ENCODE data around the gene CTBP2.

CTBP2 gene

DNA sequence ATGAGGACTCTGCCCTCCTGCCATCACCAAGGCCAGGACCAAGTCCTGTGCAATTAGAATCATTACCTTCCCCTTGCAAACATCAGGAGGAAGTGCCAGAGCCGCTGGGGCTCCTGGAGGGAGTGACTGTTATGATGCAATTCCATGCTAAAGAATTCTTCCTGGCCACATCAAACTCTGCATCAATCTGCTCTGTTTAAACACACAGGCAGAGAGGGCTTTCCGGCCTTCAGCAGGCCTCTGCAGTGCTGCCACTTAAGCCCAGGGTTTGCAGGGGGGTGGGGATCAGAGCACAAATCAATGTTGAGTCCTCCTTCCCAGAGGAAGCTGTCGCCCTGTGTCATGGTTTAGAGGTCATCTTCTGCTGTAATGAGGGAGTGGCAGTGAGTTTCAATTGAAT is 58.1 kb downstream of the CTBP2 start:
- no peak for DNase-seq

DNA sequence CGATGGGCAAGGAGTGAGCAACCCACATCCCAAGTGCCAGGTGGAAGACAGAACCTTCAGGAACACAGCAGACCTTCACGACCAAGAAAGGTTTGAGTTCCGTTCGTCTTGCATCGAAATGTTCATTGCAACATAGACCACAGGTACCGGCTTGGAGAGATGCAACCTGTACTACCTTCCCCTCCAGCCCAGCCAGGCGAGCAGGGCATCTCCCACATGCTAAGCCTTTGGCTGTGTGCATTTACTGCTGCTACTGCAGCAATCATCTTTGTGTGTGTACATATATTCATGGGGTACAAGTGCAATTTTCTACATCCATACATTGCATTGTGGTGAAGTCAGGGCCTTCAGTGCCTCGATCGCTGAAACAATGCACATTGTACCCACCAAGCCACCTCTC is 58.8 kb downstream of the CTBP2 start:
- DNase-seq: no peak

DNA sequence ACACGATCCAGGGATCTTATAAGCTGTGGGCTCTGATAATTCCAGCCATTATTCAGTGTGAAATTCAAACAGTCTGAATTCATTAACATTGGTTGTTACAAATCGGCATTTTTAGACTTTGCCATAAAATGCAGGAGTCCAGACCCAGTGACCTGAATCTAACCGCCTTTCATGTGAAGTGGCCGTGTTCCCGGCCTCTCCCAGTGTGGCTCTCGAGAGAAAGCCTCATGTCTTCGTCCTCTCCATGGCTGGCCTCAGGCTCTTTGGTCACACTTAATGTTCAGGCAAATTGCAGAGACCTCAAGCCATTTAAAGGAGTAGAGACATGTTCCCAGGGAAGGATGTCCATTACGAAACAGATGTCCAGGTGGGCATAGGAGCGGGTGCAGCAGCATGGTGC is 59.3 kb downstream of the CTBP2 start:
- DNase-seq: no peak

DNA sequence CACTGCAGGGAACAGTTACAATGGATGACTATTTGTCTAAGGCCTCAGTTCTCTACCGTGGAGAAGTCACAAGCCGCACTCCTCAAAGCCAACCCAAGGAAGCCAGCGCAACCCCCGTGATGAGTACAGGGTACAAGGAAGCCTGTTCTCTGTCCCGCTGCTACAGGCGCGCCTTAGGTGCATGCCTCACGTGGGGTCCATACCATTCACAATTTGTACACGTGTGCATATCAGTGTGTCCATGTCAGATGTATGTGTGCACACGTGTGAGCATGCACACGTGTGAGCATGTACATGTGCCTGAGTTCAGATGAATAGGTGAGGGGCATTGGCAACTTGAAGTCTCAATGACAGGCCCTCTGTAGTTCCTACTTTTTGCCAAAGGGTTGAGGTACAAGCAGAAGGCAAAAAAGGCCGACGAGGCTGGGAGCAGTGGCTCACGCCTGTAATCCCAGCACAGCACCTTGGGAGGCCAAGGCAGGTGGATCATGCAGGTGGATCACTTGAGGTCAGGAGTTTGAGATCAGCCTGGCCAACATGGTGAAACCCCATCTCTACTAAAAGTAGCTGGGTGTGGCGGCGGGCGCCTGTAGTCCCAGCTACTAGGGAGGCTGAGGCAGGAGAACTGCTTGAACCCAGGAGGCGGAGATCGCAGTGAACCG is 62.8 kb downstream of the CTBP2 start:
- DNase-seq: no peak

DNA sequence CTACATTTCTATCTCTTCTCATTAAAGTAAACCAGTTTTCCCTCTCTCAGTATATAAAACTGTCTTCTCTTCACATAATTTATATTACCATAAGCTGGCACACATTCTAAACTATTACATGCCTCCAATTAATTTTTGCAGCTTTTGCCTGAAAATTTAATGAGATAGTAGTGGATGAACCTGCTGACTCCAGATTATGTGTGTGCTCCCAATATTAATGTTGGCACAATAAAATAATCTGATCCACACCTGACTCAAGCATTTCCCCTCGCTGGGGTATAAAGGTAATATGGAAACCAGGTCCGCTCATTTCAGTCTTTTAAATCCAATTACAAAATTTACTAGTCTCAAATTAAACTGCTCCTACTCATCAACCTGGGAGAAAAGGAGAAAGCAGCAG is 63.4 kb downstream of the CTBP2 start:
- DNase-seq: no peak

DNA sequence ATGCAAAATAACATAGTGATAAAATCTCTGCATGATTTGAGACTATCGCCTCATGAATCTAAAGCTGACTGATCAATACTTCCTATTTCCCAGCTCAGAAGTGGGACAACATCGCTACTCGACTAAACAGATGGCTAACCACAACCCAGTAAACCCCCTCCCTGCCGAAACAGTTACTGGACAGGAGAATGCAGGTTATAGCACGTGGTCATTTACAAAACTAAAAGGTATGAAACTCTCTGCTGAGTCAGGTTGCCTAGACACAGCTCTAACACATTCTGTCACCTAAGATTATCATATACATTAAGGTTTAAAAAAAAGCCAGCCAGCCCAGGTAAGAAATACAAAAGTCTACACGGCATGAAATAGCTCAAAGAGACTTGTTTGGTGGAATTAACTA is 64.0 kb downstream of the CTBP2 start:
- no peak for DNase-seq

DNA sequence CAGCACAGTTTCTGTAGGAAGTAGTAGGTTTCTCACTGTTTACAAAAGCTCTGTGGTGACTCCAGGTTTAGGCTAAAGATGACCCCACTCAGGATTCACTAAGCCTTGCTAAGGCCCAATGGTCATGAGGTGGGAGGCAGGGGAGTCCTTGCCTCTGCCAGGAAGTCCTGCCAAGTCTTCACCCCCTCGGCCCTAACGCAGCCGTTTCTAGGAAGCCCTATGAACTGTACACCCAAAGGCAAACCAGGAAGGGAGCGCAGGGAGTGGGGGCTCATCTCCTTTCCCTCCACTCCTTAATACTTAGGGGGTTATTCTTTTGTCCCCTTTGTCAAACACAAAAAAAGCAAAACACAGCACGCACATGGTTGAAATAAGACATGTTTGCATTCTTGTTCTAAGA is 64.6 kb downstream of the CTBP2 start:
- DNase-seq: no peak

DNA sequence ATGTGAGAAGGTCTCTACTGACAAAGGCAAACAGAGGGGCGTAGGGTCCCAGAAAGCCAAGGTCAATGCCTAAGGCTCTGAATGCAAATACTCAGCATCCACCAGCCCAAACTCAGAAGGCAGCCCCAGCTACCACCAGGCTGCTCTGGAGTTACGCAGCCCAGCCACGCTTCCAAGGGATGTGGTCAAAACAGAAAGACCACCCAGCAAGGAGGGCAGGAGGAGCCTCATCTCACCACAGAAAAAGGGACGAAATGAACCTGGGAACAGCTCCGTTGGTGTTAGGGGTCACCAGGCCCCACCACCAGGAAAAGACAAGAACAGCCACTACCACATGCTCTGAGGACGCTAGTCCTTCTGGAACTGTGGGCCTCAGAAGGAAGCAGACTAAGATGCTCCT is 65.1 kb downstream of the CTBP2 start:
- DNase-seq: no peak

DNA sequence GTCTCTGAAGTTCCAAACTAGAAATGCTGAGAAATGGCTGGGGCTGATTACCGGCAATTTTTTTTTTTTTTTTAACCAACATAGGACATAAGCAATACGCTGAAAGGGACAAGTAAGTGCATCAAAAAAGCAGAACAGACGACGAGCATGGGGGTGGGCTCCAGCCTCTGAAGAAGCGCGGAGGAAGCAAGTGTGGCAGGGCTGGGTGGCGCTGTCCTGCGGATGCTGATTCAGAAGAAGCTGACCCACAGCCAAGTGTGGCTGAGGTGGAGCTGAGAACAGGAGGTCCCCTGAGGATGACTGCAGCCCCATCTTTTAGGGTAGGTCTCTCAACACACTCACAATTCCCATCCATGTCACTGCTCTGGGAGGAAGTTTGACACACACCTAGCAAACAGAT is 65.6 kb downstream of the CTBP2 start:
- no peak for DNase-seq

DNA sequence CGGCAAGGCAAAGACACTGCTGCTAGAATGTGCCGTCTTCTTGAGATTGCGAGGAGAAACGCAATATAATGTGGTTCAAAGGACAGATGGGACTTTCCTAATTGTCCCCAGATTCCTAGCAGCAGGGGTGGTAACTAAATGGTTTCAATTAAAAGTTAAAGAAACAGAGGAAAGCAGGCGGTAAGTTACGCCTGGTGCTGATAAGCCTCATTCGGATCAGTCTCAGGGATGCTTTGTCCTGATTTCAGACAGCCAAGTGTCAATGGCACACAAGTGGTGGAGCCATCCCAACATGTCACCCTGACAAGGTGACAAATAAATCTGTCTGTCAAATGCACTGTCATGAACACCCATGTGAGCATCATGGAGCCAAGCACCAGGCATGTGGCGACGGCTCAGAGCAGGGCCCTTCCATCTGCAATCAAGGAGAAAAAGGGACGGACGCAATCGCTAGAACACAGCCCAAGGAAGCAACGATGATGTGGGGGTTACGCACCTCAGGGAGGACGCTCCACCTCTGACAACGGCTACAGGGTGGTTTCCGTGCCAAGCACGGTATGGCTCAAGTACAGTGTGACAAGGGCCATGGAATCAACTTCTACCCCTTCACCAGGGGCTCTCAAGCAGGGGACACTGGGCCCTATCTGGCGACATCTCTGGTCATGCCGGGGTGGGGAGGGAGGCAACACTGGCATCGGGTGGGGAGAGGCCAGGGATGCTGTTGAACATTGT is 66.2 kb downstream of the CTBP2 start:
- no peak for DNase-seq

DNA sequence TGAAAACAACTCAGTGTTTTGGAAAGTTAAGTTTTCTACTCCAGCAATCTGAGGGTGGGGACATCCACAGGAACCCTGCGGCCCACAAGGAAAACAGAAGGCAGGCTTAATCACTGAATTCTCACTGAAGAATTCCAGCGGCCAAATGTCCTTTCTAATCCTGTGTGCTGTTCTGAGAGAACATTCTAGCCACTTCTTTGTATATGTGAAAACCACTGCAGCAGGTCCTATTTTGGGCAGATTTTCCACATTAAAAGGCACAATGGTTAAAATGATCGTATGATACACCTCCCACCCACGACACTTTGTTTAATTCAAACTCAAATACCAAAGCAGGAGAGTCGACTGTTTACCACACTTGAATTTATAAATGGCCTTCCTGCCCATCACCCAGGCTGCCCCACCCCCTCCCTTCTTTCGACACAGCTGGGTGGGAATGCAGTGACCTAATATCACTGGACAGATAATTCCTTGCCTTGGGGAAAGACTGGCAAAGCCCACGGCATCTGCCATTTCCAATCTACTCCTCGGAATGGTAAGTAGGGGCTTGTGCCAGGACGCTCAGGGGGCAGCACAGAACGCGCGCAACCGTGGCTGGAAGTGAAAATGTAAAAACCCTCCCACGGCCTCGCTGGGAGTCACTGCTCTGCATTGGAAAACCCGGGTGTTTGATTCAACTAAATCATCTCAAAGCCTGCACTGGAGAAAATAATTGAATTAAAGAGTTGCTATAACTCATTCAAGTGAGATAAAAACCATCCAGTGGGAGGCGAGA is 67.0 kb downstream of the CTBP2 start:
- no peak for DNase-seq

DNA sequence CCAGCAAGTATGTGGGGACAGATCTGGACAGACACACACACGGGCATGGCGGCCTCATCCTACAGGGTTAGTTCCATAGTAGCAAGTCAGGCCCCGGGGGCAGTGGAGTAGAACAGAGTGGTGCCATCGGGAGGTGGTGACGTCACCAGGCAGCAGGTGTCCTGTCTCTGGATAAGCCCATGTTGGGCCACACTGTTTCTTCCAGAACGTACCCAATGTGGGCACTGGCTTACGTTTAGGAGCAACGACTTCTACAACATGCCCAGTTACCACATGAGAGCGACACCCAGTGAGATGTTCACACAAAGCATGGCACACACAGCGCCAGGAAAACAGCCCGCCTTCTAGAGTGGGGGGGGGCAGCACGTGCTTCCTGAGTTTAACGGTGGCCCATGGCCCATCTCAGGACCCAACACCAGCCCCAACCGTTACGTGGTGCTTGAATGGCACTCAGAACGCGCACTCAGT is 67.8 kb downstream of the CTBP2 start:
- no peak for DNase-seq

DNA sequence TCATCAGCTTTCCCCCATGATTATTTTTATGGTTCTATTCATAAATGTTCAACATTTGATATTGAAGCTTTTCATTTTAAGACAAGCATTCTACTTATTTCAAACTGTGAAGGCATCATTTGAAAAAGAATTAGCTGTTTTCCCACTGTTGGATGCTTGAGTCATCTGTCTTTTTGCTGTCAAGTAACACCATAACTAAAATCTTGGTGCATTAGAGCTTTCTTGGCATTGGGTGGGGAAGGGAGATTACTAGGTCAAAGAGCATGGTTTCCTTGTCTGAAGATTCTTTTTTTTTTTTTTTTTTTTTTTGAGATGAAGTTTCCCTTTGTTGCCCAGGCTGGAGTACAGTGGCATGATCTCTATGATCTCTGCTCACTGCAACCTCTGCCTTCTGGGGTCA is 68.5 kb downstream of the CTBP2 start:
- no peak for DNase-seq

DNA sequence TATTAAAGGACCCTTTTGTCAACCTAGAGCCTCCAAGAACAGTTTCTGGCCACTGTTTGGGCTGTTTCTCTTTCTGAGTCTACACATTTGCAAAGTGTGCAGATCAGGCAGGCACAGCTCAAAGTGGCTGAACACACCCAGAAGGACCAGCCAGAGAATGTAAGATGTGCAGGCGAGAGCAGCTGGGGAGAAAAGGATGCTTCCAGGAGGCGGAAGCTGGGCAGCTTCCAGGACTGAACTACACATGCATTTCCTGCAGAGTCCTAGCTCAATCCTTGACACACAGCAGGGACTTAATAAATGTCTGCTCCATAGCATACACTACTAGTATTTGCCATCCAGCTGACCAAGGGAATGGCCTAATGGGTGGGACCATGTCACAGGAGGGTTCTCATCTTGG is 70.9 kb downstream of the CTBP2 start:
- no peak for DNase-seq

DNA sequence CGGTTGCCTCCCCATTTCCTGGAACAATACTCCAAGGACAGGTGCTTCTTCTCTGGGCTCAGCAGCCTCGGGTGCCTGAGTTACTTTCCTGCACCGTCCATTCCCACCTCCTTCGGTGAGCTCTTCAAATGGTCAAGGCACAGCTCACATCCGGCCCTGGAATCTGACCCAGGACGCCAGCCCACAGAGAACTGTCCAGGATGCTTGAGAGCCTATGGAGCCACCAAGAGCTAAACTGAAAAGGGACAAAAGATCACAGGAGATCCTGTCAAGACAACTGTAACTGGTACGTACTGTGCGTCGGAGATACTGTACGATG is 72.5 kb downstream of the CTBP2 start:
- DNase-seq: no peak

DNA sequence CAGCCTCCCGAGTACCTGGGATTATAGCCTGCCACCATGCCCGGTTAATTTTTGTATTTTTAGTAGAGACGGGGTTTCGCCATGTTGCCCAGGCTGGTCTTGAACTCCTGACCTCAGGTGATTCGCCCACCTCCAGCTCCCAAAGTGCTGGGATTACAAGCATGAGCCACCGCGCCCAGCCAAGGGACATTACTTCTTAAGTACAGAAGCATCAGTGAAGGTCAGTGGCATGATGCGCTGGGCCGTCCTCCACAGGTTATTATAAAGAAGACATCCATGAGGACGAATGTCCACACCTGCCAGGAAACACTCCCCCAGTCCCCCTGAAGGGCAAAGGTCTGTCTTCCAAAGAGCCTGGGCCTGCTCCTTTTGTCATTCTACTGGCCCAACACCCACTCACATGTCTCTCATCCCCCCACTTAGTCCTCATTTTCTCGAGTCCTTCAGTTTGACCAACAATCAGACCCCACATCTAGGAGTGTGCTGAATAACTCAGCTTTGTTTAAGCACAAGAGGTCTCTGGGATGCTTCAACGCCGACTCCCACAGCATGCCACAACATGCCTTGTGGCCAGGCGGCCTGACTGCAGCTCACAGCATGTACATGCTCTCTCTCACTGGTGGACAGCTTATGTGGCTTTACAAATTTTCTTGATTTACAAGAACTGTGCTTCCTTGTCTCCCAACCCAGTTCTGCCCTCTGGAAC is 73.0 kb downstream of the CTBP2 start:
- DNase-seq: no peak

DNA sequence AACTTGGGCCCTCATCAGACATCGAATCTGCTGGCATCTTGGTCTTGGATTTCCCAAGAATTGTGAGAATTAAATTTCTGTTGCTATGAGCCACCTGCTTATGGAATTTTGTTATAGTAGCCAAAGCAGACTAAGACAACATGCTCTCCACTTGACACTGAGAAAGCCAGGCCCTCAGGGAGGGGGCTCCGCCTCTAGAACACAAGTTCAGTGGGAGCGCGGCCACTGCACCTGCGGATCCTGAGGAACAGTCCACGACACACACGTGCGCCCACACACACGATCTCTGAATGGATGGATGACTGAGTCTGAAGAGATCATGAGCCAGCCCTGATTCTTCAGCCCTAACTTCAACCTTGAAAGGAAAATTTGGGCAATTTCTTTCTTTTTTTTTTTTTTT is 73.7 kb downstream of the CTBP2 start:
- DNase-seq: no peak

DNA sequence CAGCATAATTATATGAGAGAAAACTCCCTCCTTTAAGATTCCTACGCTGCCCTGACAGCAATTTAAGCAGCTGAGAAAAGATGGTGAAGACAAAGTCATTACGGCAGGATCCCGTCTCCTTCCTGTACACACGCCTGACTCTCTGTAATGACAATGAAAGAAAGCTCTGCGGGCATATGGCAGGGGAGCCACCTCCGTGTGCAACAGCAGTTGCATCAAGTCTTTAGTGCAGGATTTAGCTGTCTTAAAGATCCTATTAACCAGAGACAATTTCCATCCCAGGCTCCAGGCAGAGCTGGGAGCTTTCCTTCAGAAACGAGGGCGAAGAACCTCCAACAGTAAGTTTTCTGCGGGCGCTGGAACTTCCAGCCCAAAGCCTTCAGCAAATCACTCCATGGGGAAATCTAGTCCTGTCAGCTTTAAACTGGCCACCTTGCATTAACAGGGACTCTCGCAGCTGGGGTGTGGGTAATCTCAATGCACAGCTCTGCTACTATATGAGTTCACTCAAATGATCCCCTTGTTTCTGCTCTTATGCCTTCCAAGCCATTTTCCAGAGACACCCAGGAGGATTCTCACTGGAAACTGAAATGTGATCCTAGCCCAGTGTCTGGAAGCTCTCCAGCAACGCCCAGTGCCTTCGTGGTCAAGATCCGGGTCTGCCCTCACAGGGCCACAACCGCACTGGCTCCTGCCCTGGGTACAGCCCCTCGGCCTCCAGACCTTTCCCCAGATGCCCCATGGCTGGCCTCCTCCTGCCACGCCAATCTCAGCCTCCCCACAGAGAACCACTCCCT is 74.9 kb downstream of the CTBP2 start:
- no peak for DNase-seq

DNA sequence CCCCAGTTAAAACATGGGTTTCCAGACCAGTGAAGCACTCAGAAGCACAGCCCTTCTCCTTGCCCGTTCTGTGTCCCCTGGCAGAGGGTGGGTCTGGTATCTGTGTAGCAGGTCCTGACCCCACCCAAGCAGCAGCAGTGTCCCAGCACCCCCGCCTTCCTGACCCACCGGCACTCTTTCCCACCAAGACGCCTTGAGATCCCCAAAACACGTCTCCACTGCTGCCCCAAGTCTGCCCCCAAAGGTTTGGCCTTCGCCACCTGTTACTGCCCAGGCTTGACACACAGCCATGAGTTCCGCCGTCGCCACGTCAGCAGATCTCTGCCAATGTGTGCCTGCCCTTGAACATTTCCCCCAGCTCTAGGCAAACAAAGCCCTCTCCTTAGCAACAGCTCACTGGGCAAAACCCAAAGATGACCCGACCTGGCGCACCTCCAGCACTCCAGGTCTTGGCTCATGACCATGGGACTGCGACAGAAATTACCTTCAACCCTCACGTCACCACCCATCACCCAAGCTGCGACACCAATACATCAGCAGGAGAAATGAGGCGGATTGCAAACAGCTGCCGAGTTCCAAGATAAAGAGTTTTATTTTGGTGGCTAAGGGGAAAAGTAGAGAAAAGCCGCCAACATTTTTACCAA is 75.6 kb downstream of the CTBP2 start:
- no peak for DNase-seq

DNA sequence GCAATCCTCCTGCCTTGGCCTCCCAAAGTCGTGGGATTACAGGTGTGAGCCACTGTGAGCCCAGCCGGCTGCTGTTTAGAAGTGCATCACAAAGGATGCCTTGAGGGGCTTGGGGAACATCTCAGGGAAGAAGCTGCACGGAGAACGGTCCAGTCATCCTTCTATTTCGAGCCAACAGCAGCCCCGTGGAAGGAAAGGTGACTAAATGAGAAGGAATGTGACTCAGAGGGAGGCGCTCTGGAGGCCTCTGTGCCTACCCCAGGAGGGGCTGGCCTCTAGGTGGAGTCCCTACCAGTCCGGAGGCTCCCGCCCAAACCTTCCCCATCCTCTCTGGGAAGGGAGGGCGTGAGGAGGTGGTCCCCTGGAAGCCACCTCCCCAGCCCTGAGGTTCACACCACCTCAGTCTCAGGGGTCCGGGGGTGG is 76.2 kb downstream of the CTBP2 start:
- no peak for DNase-seq

DNA sequence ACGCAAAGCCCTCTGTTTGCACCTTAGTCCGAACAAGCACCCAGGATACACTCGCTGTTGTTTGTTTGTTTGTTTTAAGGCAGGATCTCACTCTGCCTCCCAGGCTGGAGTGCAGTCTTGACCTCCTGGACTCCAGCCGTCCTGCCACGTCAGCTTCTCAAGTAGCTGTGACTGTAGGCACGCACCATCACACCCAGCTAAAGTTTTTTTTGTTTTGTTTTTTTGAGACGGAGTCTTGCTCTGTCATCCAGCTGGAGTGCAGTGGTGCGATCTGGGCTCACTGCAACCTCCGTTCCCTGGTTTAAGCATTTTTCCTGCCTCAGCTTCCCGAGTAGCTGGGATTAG is 76.8 kb downstream of the CTBP2 start:
- DNase-seq: no peak

DNA sequence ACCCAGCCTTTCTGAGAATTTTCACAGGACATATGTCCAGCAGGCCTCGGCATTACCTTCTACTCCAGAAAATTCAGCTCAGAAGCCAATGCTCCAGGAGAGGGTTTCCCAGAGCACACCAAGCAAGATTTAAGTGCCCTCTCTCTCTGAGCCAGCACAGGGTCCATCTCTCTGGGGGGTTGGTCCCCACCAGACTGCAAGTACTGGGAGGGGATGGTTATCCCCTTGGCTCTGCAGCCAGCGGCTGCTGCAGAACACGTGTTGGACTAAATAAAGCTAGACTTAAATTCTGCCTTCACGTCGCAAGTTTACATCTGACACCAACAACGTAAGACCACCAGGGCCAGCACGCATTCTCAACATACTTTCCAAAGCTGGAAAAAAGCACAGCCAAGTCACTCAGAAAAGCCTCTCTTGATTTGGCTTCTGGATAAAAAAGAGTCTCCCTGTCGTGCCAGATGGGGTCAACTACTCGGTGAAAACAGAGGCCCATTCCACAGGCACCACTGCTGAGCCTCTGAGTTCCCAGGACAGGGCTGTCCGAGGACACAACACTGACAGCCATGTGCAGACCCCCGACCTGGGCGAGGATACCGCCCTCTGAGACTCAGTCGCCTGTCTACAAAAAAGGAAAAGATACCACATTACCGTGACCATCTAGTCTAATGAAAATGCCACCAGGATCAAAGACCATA is 77.3 kb downstream of the CTBP2 start:
- DNase-seq: no peak

Measured in activated CD4-positive, alpha-beta T cell treated with anti-CD3 and anti-CD28 coated beads, Interleukin-2, amount 50 U/mL, for 16 hours (primary cell).